Neural cell (in vitro differentiated cells): ENCODE results near the gene NFE2L1. TPM values are rescaled to one million over a fixed set of nuclear protein-coding genes. Genes with fewer than 3 reads are reported as not detected.

Source experiments
- H2AFZ ChIP-seq: fragments of 200-600, 300-800 bp; sonication (generic), shearing (Covaris generic); 2 replicates; pipeline ENCODE4 v1.6.0; 2014; ENCODE audit warnings: low read depth, mild to moderate bottlenecking, antibody characterized with exemption, low read length, moderate library complexity
- H3F3A ChIP-seq: fragments of 200-600 bp; shearing (Covaris generic); 2 replicates; pipeline ENCODE4 v1.6.1; 2016; ENCODE audit warnings: mild to moderate bottlenecking, moderate library complexity, mixed read lengths, antibody characterized with exemption, low read length; ENCODE audit not compliant: insufficient read depth, poor library complexity, severe bottlenecking
- H3K27ac ChIP-seq: fragments of 200-600, 300-800 bp; sonication (generic), shearing (Covaris generic); 2 replicates; pipeline ENCODE4 v1.5.1; 2014; ENCODE audit warnings: mild to moderate bottlenecking, low read length, moderate library complexity
- H3K27me3 ChIP-seq: fragments of 300-800, 200-600 bp; sonication (generic), shearing (Covaris generic); 2 replicates; pipeline ENCODE4 v1.6.0; 2014; ENCODE audit warnings: mild to moderate bottlenecking, low read depth, low read length, moderate library complexity; ENCODE audit not compliant: insufficient read depth
- H3K36me3 ChIP-seq: fragments of 300-800, 200-600 bp; sonication (generic), shearing (Covaris generic); 2 replicates; pipeline ENCODE4 v1.5.1; 2014; ENCODE audit warnings: mild to moderate bottlenecking, antibody characterized with exemption, low read length, moderate library complexity; ENCODE audit not compliant: insufficient read depth
- H3K4me2 ChIP-seq: fragments of 300-800, 200-600 bp; sonication (generic), shearing (Covaris generic); 2 replicates; pipeline ENCODE4 v1.6.0; 2014; ENCODE audit warnings: mild to moderate bottlenecking, low read length
- H3K4me3 ChIP-seq: fragments of 300-800, 200-600 bp; sonication (generic), shearing (Covaris generic); 2 replicates; pipeline ENCODE4 v1.5.1; 2014; ENCODE audit warnings: mild to moderate bottlenecking, low read length, moderate library complexity
- H3K79me2 ChIP-seq: fragments of 200-600 bp; shearing (Covaris generic); replicated peaks from 2 replicates; pipeline ENCODE4 v1.6.0; 2014; ENCODE audit warnings: mild to moderate bottlenecking, low read length, moderate library complexity; ENCODE audit not compliant: insufficient read depth
- H3K9ac ChIP-seq: fragments of 300-800, 200-600 bp; sonication (generic), shearing (Covaris generic); 2 replicates; pipeline ENCODE4 v1.6.1; 2016; ENCODE audit warnings: mild to moderate bottlenecking, low read length, mixed read lengths
- H3K9me2 ChIP-seq: fragments of 200-600 bp; shearing (Covaris generic); 2 replicates; pipeline ENCODE4 v1.6.1; 2016; ENCODE audit warnings: mild to moderate bottlenecking, low read length, mixed read lengths; ENCODE audit not compliant: insufficient read depth
- H3K9me3 ChIP-seq: fragments of 200-600, 300-800 bp; sonication (generic), shearing (Covaris generic); 2 replicates; pipeline ENCODE4 v1.6.1; 2016; ENCODE audit warnings: mild to moderate bottlenecking, mixed run types, low read length, moderate library complexity, mixed read lengths
- H4K20me1 ChIP-seq: fragments of 200-600 bp; shearing (Covaris generic); 2 replicates; pipeline ENCODE4 v1.6.1; 2016; ENCODE audit warnings: mild to moderate bottlenecking, mixed run types; ENCODE audit not compliant: insufficient read depth
- CTCF ChIP-seq: fragments of 450-650 bp; IDR thresholded peaks from 2 replicates; pipeline ENCODE4 v1.5.1; 2014; ENCODE audit warnings: antibody characterized with exemption, mild to moderate bottlenecking, moderate library complexity; ENCODE audit not compliant: poor library complexity, severe bottlenecking
- EP300 ChIP-seq: fragments of 450-650 bp; conservative IDR thresholded peaks from 2 replicates; pipeline ENCODE4 v1.6.1; 2014; ENCODE audit warnings: antibody characterized with exemption, mild to moderate bottlenecking, moderate library complexity; ENCODE audit not compliant: poor library complexity, severe bottlenecking
- EZH2 ChIP-seq: fragments of 200-600, 300-800 bp; shearing (Covaris generic), sonication (generic); IDR thresholded peaks from 2 replicates; pipeline ENCODE4 v1.6.1; 2014; ENCODE audit warnings: antibody characterized with exemption, low read length, borderline replicate concordance, mild to moderate bottlenecking; ENCODE audit not compliant: insufficient read depth, poor library complexity, severe bottlenecking
- MXI1 ChIP-seq: fragments of 450-650 bp; conservative IDR thresholded peaks from 2 replicates; pipeline ENCODE4 v1.6.1; 2014; ENCODE audit warnings: antibody characterized with exemption, mild to moderate bottlenecking; ENCODE audit not compliant: poor library complexity, severe bottlenecking
- POLR2AphosphoS5 ChIP-seq: IDR thresholded peaks from 2 replicates; pipeline ENCODE4 v1.6.1; 2012
- RAD21 ChIP-seq: fragments of 450-650 bp; conservative IDR thresholded peaks from 2 replicates; pipeline ENCODE4 v1.6.1; 2014; ENCODE audit warnings: antibody characterized with exemption, mild to moderate bottlenecking, moderate library complexity
- REST ChIP-seq: IDR thresholded peaks from 2 replicates; pipeline ENCODE4 v1.6.1; 2012; ENCODE audit warnings: borderline replicate concordance
- SMC3 ChIP-seq: fragments of 450-650 bp; conservative IDR thresholded peaks from 2 replicates; pipeline ENCODE4 v1.6.1; 2014; ENCODE audit warnings: antibody characterized with exemption, mild to moderate bottlenecking, moderate library complexity; ENCODE audit not compliant: poor library complexity
- TAF1 ChIP-seq: IDR thresholded peaks from 2 replicates; pipeline ENCODE4 v1.6.1; 2012; ENCODE audit warnings: low read depth
- polyA plus RNA-seq: library from polyadenylated mRNA; depleted of rRNA; stranded (reverse); fragments of >200 nt; gene quantifications from 2 replicates; pipeline ENCODE4 v1.2.3, GENCODE V29; 2014

Gene NFE2L1
- polyA plus RNA-seq, 1 donor from 2014 or later: 48.4 TPM

GRCh38 chr17:48059125-48059668, 11.0 kb downstream of the NFE2L1 start:
- Histone ChIP-seq H3K27me3 (no peaks in the 10 kb centered on the region), H3K27ac (no peak overlapping the region), H2AFZ (no peak overlapping the region), H3K9me2 (no peaks in the 10 kb centered on the region), H3K36me3 (no peaks in the 10 kb centered on the region), H3K4me3 (no peak overlapping the region), H3K4me2 (no peak overlapping the region), H3K9ac (no peak overlapping the region), H4K20me1 (peaks cover 12% of the 10 kb centered on the region), H3K9me3 (no peaks in the 10 kb centered on the region), H3K79me2 (peaks cover 17% of the 10 kb centered on the region), H3F3A (no peaks in the 10 kb centered on the region)
- TF ChIP-seq SMC3 (no peak), MXI1 (no peak), CTCF (no peak), REST (no peak), TAF1 (no peak), EZH2 (no peak), EP300 (no peak), RAD21 (no peak), POLR2AphosphoS5 (no peak)

GRCh38 chr17:48060249-48060648, 12.1 kb downstream of the NFE2L1 start:
- H3K36me3 ChIP-seq: no peaks in the 10 kb centered on the region

More at GRCh38 chr17:48060249-48060648, 12.1 kb downstream of the NFE2L1 start:
- Histone ChIP-seq H4K20me1 (peaks cover 7% of the 10 kb centered on the region), H2AFZ (no peak overlapping the region), H3K4me3 (no peak overlapping the region), H3K4me2 (no peak overlapping the region), H3F3A (no peaks in the 10 kb centered on the region), H3K27ac (no peak overlapping the region), H3K79me2 (peaks cover 10% of the 10 kb centered on the region), H3K9ac (no peak overlapping the region), H3K27me3 (no peaks in the 10 kb centered on the region), H3K9me3 (no peaks in the 10 kb centered on the region), H3K9me2 (no peaks in the 10 kb centered on the region)
- TF ChIP-seq MXI1 (no peak), REST (no peak), TAF1 (no peak), POLR2AphosphoS5 (no peak), RAD21 (no peak), CTCF (no peak), EZH2 (no peak), SMC3 (no peak), EP300 (no peak)
